NK-92 (cell line): ENCODE data around the gene AADACL3.
"Not testable (repeated sequence)": the region's sequence is repeated elsewhere in the genome, so short reads cannot be mapped to it uniquely, and the experiment has no call there.

Experiments used
- DNase-seq: peaks from one replicate; lab custom pipeline; 2025; ENCODE audit not compliant: unreplicated experiment; lab: John Stamatoyannopoulos, UW

AADACL3 gene, protein sequence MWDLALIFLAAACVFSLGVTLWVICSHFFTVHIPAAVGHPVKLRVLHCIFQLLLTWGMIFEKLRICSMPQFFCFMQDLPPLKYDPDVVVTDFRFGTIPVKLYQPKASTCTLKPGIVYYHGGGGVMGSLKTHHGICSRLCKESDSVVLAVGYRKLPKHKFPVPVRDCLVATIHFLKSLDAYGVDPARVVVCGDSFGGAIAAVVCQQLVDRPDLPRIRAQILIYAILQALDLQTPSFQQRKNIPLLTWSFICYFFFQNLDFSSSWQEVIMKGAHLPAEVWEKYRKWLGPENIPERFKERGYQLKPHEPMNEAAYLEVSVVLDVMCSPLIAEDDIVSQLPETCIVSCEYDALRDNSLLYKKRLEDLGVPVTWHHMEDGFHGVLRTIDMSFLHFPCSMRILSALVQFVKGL

DNA sequence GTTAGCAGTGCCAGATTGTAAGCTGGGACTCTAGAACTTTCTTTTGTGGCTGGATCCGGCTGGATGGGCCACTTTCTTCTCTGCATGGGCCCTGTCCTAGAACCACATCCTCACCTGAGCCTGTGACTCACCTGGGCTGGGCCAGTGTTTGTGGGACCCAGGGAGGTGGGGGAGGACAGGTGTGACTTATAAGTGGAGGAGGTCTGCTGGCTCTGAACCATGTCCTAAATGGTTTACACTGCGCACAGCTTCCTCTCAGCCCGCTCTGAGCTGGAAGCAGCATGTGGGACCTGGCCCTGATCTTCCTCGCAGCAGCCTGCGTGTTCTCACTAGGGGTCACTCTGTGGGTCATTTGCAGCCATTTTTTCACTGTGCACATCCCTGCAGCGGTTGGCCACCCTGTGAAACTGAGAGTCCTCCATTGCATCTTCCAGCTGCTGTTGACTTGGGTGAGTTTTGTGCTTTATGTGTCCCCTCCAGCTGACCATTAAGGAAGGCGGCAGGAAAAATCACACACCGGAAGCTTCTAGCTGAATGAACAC lies at the start of gene AADACL3:
Gene AADACL3 (plus strand): TSS at position 215 of the 542 bp plus-strand sequence. CDS start 67 bp downstream, at position 282.
- DNase-seq: no peak

DNA sequence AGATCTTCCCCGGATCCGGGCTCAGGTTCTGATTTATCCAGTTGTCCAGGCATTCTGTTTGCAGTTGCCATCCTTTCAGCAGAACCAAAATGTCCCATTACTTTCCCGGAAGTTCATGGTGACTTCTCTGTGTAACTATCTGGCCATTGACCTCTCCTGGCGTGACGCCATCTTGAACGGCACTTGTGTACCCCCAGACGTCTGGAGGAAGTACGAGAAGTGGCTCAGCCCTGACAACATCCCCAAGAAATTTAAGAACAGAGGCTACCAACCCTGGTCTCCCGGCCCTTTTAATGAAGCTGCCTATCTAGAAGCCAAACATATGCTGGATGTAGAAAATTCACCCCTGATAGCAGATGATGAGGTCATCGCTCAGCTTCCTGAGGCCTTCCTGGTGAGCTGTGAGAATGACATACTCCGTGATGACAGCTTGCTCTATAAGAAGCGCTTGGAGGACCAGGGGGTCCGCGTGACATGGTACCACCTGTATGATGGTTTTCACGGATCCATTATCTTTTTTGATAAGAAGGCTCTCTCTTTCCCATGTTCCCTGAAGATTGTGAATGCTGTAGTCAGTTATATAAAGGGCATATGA lies 49.7 kb upstream of the AADACL3 start:
- DNase-seq: no peak

DNA sequence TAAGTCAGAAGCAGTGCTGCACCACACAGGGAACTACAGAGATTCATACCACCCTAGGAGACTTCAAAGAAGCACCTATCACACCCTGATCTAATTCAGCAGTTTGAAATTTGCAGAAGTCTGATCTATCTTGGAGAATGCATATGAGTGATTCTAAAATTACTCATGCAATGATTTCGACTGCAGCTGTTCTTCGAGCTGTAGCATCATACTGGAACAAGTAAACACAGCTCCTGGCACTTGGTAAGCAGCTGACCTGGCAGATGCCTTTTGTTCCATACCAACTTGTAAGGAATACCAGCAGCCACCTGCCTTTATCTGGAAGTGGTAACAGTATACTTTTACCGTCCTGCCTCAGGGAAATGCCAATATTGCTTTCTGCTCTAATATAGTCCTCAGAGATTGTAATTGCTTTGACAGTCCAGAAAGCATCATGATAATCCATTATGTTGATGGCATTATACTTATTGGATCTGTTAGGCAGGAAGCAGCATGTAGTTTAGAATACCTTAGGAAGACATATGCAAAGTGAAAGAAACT lies 46.3 kb upstream of the AADACL3 start:
- no peak for DNase-seq

DNA sequence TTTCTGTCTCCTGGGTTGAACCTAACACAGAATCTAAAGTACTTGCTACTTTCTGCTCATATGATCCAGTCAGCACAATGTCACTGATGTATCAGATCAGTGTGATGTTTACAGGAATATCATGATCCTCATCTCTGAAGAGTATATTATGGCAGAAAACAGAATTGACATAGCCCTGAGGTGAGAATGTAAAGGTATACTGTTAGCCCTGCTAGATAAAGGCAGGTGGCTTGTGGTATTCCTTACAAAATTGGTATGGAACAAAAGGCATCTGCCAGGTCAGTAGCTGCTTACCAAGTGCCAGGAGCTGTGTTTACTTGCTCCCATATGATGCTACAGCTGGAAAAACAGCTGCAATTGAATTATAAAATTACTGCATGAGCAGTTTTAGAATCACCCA lies 41.6 kb upstream of the AADACL3 start:
- no peak for DNase-seq

DNA sequence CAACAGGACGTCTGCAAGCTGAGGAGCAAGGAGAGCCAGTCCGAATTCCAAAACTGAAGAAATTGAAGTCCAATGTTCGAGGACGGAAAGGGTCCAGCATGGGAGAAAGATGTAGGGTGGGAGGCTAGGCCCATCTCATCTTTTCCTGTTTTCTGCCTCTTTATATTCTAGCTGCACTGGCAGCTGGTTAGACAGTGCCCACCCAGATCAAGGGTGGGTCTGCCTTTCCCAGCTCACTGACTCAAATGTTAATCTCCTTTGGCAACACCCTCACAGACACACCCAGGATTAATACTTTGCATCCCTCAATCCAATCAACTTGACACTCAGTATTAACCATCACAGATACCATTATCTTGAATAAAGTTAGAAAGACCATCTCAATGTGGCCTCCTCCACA lies 39.8 kb upstream of the AADACL3 start:
- not testable (repeated sequence) for DNase-seq

DNA sequence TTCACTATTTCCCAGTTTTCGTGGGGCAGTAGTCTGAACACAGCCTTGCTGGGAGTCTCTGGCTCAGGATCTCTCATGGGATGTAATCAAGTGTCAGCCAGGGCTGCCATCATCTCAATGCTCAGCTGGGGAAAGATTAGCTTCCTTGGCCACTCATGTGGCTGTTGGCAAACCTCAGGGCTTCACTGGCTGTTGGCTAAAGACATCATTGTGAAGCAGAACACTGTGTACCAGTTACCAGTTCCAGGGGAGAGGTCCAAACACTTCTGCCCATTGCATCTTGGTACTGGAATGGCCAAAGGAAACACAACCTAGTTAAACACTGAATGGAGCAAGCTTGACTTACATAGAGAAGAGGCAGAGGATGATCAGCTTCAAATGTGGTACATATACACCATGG lies 38.3 kb upstream of the AADACL3 start:
- no peak for DNase-seq

DNA sequence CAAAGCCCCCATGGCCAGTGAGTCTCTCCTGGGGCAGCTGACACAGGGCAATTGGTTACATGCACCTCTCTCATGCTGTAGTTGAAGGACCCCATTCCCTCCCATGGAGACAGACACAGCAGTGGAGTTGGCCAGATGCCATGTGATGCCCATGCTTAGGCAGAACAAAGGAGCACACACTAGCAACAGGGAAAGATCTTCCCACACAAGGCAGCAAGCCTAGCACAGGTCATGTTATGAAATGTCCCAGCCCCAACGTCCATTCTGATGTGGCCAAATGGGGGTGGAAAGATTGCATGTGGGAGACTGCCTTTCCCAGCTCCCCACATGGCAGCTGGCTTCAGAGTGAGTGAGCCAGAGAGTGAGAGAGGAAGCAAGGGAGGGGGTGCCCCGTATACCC lies 37.6 kb upstream of the AADACL3 start:
- DNase-seq: no peak

DNA sequence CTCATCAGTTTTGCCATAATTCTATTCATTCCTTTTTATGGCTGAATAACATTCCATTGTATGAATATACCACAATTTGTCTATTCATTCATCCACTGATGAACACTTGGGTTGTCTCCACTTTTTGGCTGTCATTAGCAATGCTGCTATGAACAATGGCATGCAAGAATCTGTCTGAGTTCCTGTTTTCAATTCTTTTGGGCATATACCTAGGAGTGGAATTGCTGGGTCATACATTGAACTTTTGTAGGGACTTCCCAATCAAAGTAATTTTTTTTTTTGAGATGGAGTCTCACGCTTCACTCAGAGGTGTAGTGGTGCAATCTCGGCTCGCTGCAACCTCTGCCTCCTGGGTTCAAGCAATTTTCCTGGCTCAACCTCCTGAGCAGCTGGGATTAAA lies 37.1 kb upstream of the AADACL3 start:
- DNase-seq: no peak

DNA sequence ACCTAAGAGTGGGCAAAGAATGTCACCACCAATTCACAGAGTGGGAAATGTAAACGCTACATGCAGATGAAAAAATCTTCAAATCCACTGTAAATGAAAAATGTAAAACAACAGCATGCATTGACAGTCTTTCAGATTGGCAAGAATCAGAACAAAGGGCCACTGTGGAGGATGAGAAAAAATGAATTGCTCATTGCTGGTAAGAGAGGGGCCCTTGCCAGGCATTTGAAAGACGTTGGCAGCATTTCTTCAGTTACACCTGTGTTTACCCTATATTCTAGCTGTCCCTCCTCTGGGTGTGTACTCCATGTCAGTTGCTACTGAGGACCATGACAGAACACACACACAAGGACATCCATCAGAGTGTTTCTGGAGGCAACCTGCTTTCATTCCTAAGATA lies 25.8 kb upstream of the AADACL3 start:
- no peak for DNase-seq

DNA sequence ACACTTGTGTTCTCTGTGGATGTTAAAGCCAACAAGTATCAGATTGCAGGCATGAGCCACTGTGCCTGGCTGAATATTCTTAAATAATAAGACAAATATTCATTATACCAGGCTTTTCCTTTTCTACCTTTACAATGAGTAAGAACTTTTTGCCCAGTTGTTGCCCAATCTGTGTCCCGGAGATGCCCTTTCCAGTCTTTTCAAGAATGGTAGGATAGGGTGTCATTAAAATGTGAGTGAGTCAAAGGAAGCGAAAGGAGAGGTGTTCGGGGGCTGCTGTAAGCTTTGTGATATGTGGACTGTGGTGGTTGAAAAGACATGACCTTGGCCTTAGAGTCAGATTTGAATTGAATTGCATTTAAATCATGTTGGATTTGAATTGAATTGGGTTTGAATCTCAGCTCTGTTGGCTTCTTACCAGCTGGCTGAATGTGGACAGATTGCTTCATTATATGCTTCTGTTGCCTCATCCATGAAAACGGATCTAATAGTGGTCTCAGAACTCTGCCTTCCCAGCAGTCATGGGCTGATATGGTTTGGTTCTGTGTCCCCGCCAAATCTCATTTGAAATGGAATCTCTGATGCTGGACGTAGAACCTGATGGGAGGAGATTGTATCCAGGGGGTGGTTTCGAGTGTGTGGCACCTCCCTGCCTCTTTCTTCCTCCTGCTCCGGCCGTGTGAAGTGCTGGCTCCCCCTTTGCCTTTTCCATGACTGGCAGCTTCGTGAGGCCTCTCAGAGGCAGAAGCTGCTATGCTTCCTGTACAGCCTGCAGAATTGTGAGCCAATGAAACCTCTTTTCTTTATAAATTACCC lies 22.7 kb upstream of the AADACL3 start:
- DNase-seq: no peak

DNA sequence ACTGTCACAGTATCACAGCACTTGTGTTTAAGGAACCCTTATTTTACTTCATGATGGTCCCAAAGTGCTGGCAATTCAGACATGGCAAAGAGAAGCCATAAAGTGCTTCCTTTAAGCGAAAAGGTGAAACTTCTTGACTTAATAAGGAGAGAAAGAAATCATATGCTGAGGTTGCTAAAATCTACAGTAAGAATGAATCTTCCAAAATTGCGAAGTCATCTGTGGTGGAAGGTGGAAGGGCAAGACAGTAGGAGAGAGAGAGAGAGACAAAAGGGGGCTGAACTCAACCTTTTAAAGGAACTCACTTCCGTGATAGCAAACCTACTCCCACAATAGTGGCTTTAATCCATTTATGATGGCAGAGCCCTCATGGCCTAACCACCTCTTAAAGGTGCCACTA lies 19.3 kb upstream of the AADACL3 start:
- DNase-seq: no peak

DNA sequence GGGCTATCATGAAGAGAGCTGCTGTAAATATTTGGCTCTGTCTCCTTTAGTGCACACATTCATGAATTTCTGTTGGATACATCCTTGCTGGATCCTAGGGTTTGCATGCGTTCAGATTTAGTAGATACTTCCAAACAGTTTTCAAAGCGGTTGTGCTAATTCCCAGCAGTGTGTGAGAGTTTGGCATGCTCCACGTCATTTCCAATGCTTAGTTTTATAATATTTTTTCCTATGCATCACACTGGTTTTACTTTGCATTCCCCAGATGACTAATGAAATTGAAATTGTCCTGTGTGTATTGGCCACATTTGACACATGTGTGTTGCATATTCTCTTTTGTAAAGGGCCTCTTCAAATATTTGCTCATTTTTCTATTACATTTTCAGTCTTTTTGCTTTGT lies 18.5 kb upstream of the AADACL3 start:
- no peak for DNase-seq

DNA sequence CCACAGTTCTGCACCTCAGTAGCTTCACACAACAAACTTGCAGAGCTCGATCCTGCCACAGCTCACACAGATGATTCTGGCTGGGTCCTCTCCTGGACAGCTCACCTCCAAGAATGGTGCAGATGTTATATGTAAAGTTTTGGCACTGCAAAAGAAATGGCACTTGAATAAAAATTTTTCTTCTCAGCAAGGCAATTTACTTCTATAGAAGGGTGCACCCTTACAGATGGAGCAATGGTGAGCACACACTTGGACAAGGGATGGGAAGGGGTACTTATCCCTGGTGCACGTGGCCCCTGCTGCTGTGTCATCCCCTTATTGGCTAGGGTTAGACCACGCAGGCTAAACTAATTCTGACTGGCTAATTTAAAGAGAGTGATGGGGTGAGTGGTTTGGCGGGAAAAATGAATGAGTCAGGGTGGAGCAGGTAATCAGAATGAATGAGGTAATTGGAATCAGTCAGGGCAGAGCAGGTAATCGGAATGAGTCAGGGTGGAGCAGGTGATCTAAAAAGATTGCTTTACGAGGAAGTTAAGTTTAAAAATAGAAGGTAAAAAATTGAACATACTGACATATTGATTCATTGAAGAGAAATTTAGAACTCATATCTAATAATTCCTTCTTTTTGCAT lies 12.0 kb upstream of the AADACL3 start:
- DNase-seq: no peak

DNA sequence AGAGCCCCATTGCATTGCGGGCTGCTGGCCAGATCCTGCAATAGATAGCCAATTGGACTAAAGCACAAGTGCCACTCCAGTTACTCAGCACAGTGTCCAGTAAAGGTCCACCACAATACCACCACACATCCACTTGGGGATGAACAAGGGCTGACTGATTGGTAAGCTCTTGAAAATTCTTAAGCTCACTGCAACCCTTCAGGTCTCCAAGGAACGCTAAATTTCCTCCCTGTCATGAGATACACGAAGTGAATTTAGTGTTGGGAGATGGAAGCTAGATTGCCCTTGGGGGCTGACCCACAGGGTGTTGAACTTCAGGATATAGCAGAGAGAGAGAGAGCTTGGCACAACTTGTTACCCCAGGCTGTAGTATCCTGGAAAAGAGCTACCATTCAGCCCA lies 9.8 kb upstream of the AADACL3 start:
- DNase-seq: no peak

DNA sequence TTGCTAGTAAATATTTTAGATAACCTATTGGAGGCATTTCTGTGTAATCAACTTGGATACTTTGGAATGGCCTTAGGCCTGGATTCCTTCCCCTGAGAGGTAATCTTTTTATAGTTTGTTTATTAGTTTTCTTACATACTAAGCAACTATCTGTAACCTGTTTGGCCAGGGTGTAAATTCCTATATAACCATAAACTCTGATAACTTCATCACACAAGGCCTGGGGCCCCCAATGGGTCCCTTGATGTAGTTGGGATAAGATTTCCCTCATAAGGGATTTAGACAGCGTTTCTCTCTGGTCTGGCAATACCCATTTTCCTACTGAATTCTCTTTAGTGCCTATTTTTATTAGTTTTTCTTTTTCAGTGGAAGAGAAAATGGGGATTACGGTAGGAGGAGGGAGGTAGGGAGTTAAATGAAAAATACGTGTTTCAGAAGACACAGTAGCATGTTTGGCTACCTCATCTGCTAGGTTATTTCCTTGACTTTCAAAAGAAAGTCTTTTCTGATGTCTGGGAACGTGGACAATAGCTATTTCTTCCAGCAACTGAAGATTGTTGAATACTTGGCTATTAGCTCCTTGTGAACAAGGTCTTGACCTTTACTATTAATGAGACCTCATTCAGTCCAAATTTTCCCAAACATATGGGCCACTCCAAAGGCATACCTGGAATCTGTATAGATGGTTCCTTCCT lies 7.4 kb upstream of the AADACL3 start:
- no peak for DNase-seq

DNA sequence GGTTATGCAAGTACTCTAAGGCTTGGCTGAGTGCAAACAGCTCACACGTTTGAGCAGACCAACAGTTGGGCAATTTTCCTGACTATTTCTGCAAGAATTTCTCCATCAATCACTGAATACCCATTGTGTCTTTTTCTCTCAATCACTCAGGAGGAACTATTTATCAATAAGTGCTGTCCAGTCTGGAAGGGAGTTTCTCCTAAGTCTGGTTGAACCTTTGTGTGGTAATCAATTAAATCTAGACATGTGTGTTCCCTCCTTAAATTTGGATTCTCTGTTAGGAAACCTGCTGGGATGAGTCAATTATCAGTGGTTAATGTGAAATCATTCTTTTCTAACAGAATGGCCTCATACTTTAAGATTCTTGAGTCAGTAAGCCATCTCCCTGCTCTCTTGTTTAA lies 6.8 kb upstream of the AADACL3 start:
- DNase-seq: no peak

DNA sequence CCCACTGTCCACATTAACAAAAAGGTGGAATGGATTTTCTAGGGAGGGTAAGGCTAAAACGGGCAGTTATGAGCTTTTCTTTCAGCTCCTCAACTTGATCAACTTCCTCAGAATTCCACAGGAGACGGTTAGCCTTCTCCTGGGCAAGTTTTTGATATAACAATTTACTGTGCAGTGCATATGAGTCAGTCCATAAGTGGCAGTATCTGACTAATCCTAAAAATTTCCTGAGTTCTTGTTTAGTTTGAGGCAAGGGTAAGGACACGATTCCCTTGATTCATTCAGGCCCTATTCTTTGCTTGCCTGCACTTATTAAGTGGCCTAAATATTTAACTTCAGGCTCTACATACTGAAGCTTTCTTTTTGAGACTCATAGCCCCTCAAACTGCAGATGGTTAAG lies 6.2 kb upstream of the AADACL3 start:
- DNase-seq: no peak

DNA sequence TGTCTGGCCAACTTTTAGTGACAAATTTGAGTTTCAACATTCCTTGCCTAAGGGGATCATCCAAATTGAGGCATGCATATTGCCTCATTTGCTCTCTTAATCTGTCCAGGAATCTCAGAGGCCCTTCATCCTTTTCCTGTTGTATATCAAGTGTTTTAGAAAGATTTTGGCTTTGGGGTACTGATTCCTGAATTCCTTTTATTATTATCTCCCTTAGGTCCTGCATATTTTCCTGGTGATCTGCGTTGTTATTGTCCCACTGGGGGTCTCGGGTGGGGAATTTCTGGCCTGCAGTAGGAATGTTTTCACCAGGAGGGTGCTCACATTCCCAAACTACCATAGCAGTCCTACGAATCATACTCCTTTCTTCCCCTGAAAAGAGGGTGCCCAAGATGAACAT lies 4.4 kb upstream of the AADACL3 start:
- no peak for DNase-seq

DNA sequence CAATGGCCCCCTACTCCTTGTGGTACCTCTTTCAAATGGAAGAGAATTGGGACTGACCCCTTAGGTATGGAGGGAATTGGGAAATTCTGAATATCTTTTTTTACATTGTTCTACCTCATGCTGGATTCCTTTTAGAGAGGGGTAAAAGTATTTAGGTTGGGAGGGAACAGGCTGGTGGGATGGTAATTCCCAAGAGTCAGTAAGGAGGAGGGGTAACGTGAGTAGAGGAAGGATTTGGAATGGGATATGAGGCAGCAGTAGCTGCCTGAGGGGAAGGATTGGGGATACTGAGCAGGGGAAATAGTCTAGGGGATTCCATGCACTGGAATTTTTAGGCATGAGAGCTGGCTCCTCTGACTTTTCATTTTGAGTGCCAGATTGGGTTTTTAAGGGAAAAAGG lies 3.8 kb upstream of the AADACL3 start:
- no peak for DNase-seq

DNA sequence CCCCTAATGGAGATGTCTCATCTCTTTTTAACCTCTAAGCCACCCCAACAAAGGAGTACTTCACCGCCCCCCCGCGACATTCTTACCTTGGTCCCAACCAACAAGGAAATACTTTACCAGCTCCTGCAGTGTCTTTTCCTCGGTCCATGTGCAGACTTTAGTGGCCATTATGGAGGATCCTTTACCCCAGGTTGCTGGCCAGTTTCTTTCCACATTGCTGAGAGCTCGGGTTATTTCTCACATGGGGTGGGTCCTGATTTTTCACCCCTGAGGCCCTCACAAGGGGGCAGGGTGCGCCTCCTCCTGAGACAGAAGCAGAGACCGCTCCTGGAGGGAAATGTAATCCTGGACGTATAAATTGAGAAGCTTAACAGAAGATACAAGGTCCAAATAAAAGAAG lies 3.0 kb upstream of the AADACL3 start:
- no peak for DNase-seq
